ENCODE results near the gene RAB11FIP3. TPM values are rescaled to one million over a fixed set of nuclear protein-coding genes. Genes with fewer than 3 reads are reported as not detected.
"Not testable (repeated sequence)": the region's sequence is repeated elsewhere in the genome, so short reads cannot be mapped to it uniquely, and the experiment has no call there.

Gene RAB11FIP3
- total RNA-seq, 4 donors from 2014 or later = 55.5 to 136 (median 106) TPM

DNA sequence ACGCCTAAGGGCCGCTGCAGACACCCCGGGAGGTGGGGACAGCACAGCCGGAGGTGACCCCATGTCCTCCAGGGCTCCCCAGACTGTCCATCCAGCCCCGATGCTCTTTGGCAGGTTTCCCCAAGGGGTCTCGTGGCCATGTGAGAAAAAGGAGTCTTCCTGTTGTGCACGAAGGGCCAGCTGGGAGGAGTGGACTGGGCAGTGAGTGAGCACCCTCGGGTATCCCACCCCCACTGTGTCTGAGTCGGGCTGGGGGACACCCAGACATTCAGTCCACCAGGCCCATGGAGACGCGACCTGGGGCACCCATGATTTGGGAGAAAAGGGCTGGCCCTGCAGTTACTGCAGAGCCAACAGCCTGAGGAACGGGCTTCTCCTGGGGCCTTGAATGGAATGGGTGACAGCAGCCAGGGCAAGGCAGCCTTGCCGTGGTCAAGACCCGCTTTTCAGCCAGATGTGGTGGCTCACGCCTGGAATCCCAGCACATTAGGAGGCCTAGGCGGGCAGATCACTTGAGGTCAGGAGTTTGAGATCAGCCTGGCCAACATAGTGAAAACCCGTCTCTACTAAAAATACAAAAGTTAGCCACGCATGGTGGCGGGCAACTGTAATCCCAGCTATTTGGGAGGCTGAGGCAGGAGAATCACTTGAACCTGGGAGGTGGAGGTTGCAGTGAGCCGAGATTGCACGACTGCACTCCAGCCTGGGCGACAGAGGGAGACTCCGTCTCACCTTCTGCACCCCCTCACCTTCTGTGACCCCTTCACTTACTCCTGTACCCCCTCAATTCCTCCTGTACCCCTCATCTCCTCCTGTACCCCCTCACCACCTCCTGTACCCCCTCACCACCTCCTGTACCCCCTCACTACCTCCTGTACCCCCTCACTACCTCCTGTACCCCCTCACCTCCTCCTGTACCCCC, 78.0 kb downstream of the RAB11FIP3 start:
- DNase-seq = no peak
- H3K27me3 ChIP-seq = no peaks in the 10 kb centered on the region
- TF ChIP-seq POLR2A (IDR thresholded peaks at IDR 0.05) = no peak
- TF ChIP-seq, protein P1, sequence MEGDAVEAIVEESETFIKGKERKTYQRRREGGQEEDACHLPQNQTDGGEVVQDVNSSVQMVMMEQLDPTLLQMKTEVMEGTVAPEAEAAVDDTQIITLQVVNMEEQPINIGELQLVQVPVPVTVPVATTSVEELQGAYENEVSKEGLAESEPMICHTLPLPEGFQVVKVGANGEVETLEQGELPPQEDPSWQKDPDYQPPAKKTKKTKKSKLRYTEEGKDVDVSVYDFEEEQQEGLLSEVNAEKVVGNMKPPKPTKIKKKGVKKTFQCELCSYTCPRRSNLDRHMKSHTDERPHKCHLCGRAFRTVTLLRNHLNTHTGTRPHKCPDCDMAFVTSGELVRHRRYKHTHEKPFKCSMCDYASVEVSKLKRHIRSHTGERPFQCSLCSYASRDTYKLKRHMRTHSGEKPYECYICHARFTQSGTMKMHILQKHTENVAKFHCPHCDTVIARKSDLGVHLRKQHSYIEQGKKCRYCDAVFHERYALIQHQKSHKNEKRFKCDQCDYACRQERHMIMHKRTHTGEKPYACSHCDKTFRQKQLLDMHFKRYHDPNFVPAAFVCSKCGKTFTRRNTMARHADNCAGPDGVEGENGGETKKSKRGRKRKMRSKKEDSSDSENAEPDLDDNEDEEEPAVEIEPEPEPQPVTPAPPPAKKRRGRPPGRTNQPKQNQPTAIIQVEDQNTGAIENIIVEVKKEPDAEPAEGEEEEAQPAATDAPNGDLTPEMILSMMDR (IDR thresholded peaks at IDR 0.05) = no peak
- peak overlapping the region in 3 of 4 donors; percentile 19 to 66 (median 56) for H3K4me3 ChIP-seq
- peaks cover 0 to 26% (median 0%) of the 10 kb centered on the region in 3 donors for H3K36me3 ChIP-seq
- peak overlapping the region in 3 of 4 donors; percentile 75 to 90 (median 83) for H3K27ac ChIP-seq
- H3K9me3 ChIP-seq = no peaks in the 10 kb centered on the region
- H3K4me1 ChIP-seq = peaks cover 0 to 13% (median 0%) of the 10 kb centered on the region in 4 donors

DNA sequence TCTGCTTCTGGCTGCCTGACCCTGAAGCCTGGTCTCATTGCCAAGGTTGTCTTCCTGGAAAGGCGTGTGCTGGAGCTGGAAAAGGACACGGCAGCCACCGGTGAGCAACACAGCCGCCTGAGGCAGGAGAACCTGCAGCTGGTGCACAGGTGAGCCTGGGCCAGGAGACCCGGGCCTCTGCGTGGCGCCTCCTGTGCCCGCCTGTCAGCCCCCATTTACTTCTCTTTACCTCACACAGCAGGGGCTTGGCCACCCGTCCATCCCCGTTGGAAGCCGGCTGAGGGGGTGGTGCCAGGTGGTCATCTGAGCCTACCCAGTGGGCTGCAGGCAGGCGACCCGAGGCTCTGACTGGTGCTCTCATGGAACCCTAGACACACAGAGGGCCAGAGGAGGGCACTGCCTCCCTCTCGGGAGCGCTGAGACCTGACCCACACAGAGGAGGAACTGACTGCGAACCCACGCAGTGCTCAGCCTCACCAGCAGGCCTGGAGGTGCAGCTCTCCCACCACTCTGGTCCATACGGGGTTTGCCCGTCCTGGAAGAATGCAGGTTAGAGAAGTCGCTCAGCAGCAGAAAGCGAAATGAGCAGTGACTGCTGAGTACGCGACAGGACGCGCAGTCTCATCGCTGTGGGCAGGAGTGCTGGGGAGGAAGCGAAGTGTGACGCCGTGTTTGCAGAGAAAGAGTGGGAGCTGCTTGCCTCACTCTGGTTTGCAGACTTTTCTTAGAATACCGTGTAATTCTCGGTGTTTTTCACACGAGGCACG, 80.2 kb downstream of the RAB11FIP3 start:
- Histone ChIP-seq H3K4me3 (no peak overlapping the region), H3K4me1 (peaks cover 0 to 13% (median 3%) of the 10 kb centered on the region in 4 donors), H3K9me3 (no peaks in the 10 kb centered on the region), H3K27me3 (no peaks in the 10 kb centered on the region), H3K27ac (no peak overlapping the region), H3K36me3 (peaks cover 0 to 32% (median 0%) of the 10 kb centered on the region in 3 donors)
- no peak for TF ChIP-seq POLR2A (IDR thresholded peaks at IDR 0.05)
- TF ChIP-seq, protein P1 (IDR thresholded peaks at IDR 0.05) = no peak
- DNase-seq = no peak

GRCh38 chr16:506246-506546, 80.7 kb downstream of the RAB11FIP3 start:
- Histone ChIP-seq H3K36me3 (peaks cover 0 to 36% (median 0%) of the 10 kb centered on the region in 3 donors), H3K4me3 (no peak overlapping the region), H3K27ac (no peak overlapping the region), H3K27me3 (no peaks in the 10 kb centered on the region), H3K4me1 (peaks cover 0 to 10% (median 3%) of the 10 kb centered on the region in 4 donors), H3K9me3 (no peaks in the 10 kb centered on the region)
- DNase-seq = no peak
- TF ChIP-seq, protein P1 (IDR thresholded peaks at IDR 0.05) = no peak
- TF ChIP-seq POLR2A (IDR thresholded peaks at IDR 0.05) = no peak

- not testable (repeated sequence) for H3K27ac ChIP-seq, H3K27me3 ChIP-seq, H3K4me3 ChIP-seq, H3K9me3 ChIP-seq, DNase-seq, H3K4me1 ChIP-seq
- H3K36me3 ChIP-seq = peaks cover 0 to 37% (median 0%) of the 10 kb centered on the region in 3 donors
Measured at GRCh38 chr16:507527-507926, 82.1 kb downstream of the RAB11FIP3 start.

GRCh38 chr16:507996-508395, 82.5 kb downstream of the RAB11FIP3 start:
- no peak overlapping the region for H3K27ac ChIP-seq
- TF ChIP-seq, protein P1 (IDR thresholded peaks at IDR 0.05) = no peak
- TF ChIP-seq POLR2A (IDR thresholded peaks at IDR 0.05) = no peak

More at GRCh38 chr16:507996-508395, 82.5 kb downstream of the RAB11FIP3 start:
- H3K4me3 ChIP-seq = no peak overlapping the region
- no peak for DNase-seq
- H3K4me1 ChIP-seq = peaks cover 0 to 5% (median 0%) of the 10 kb centered on the region in 4 donors
- H3K9me3 ChIP-seq = no peaks in the 10 kb centered on the region
- H3K36me3 ChIP-seq = peaks cover 0 to 40% (median 0%) of the 10 kb centered on the region in 3 donors
- H3K27me3 ChIP-seq = no peaks in the 10 kb centered on the region
